ENCODE results near the gene TBKBP1. TPM values are rescaled to one million over a fixed set of nuclear protein-coding genes. Genes with fewer than 3 reads are reported as not detected.

Gene TBKBP1
- polyA plus RNA-seq, 3 donors: 0.22 to 7.7 (median 0.45) TPM

DNA sequence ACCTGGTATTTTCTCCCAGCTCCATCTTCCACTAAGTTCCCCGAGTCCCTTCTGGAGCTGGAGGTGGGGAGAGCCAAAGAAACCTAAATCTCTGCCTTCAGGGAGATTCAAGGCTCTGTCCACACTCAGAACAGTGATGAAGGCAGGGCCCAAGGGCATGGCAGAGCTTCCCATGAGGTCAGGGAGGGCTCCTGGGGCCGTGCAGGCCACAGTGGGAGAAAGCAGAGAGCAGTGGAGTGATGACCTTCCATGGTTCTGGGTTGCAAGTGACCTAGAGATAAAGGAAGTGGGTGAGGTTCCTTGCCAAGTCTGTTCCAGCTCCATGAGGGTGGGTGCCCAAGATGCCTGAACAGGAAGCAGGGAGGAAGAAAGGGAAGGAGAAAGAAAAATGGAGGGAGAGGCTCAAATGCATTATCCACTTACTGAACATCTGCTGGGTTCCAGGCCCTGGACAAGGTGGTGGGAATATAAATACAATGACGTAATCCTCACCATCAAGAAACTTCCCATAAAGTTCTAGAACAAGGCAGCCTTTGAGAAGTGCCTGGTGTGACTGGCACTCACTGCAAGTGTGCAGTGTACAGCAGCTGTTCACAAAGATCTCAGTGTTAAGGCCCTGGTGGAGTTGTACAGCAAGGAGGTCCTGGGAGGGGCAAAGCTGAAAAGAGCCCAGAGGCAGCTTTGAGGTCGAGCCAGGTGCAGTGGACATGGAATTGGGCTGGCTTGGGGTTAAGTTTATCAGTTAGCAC lies 13.3 kb downstream of the TBKBP1 start:
- peaks cover 41 to 52% of the 10 kb centered on the region in 2 donors for H3K4me1 ChIP-seq (ENCODE audit: control insufficient read depth in 1 of 2, insufficient read depth in 2 of 2, low read length in 2 of 2)
- H3K9me3 ChIP-seq (replicated peaks in 1 of 2; ENCODE audit: control insufficient read depth in 1 of 2, insufficient read depth in 1 of 2, low read length in 2 of 2): no peaks in the 10 kb centered on the region
- no peaks in the 10 kb centered on the region for H3K79me2 ChIP-seq (ENCODE audit: insufficient read depth, low read length)
- no peak overlapping the region for H3K9ac ChIP-seq (ENCODE audit: insufficient read depth, low read length, poor library complexity, severe bottlenecking)
- intact Hi-C loops (cut with micrococcal nuclease): no loop called here
- no peak overlapping the region for H3K4me3 ChIP-seq (replicated peaks in 1 of 3; ENCODE audit: low read depth in 2 of 3, low read length in 3 of 3)
- H3K4me1 Mint-ChIP-seq: peaks cover 53% of the 10 kb centered on the region
- H3K27ac Mint-ChIP-seq: peak overlapping the region in 4 of 7 donors; percentile 29 to 81 (median 56)
- H3K27me3 ChIP-seq (ENCODE audit: control insufficient read depth in 2 of 2, insufficient read depth in 2 of 2, low read length in 2 of 2): peaks cover 0 to 15% of the 10 kb centered on the region in 2 donors
- no peak overlapping the region for H3K4me3 Mint-ChIP-seq
- peaks cover 3% of the 10 kb centered on the region for H4K20me1 ChIP-seq (ENCODE audit: insufficient read depth, low read length)
- H3K4me2 ChIP-seq (replicated peaks; ENCODE audit: extremely low read depth, low read length, poor library complexity, severe bottlenecking): no peak overlapping the region
- 20% methylated on average over 1 of the region's 4 CpGs for WGBS (ENCODE audit: insufficient coverage)
- DNase-seq: no peak
- H3K36me3 Mint-ChIP-seq: peaks cover 3 to 7% of the 10 kb centered on the region in 2 donors
- no peaks in the 10 kb centered on the region for H3K36me3 ChIP-seq (replicated peaks in 1 of 2; ENCODE audit: control insufficient read depth in 1 of 2, insufficient read depth in 2 of 2, low read length in 2 of 2)
- H3K9me3 Mint-ChIP-seq: peaks cover 0 to 5% (median 0%) of the 10 kb centered on the region in 7 donors
- no peak overlapping the region for H2AFZ ChIP-seq (ENCODE audit: insufficient read depth, low read depth, low read length, poor library complexity, severe bottlenecking)
- H3K27ac ChIP-seq (ENCODE audit: low read depth in 1 of 2, low read length in 2 of 2): no peak overlapping the region
- TF ChIP-seq, protein P1, sequence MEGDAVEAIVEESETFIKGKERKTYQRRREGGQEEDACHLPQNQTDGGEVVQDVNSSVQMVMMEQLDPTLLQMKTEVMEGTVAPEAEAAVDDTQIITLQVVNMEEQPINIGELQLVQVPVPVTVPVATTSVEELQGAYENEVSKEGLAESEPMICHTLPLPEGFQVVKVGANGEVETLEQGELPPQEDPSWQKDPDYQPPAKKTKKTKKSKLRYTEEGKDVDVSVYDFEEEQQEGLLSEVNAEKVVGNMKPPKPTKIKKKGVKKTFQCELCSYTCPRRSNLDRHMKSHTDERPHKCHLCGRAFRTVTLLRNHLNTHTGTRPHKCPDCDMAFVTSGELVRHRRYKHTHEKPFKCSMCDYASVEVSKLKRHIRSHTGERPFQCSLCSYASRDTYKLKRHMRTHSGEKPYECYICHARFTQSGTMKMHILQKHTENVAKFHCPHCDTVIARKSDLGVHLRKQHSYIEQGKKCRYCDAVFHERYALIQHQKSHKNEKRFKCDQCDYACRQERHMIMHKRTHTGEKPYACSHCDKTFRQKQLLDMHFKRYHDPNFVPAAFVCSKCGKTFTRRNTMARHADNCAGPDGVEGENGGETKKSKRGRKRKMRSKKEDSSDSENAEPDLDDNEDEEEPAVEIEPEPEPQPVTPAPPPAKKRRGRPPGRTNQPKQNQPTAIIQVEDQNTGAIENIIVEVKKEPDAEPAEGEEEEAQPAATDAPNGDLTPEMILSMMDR (IDR thresholded peaks at IDR 0.05): no peak
- H3K27me3 Mint-ChIP-seq (ENCODE audit: low read depth in 3 of 3): peaks cover 13 to 30% (median 18%) of the 10 kb centered on the region in 3 donors

DNA sequence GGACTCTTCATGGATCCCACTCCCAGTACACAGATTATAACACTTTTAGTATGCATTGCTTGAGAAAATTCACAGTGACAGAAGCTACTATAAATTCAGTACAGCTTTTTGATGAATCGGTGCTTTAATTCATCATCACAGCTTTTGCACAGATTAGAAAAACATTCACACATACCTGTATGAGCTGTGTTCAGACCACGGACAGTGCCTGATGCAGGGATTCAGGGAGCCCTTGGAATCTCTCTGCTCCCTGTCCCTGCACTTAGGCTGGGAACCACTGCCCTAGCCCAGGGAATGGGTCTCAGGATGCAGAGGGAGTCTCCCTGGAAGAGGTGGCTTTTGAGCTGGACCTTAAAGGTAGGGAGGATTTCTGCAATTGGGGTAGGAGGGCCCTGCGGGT lies 13.9 kb downstream of the TBKBP1 start:
- Histone ChIP-seq H3K9ac (ENCODE audit: insufficient read depth, low read length, poor library complexity, severe bottlenecking) (no peak overlapping the region), H3K4me2 (replicated peaks; ENCODE audit: extremely low read depth, low read length, poor library complexity, severe bottlenecking) (no peak overlapping the region), H3K27me3 (ENCODE audit: control insufficient read depth in 2 of 2, insufficient read depth in 2 of 2, low read length in 2 of 2) (peaks cover 0 to 15% of the 10 kb centered on the region in 2 donors), H3K4me1 (ENCODE audit: control insufficient read depth in 1 of 2, insufficient read depth in 2 of 2, low read length in 2 of 2) (peaks cover 37 to 54% of the 10 kb centered on the region in 2 donors), H3K36me3 (replicated peaks in 1 of 2; ENCODE audit: control insufficient read depth in 1 of 2, insufficient read depth in 2 of 2, low read length in 2 of 2) (no peaks in the 10 kb centered on the region), H3K4me3 (replicated peaks in 1 of 3; ENCODE audit: low read depth in 2 of 3, low read length in 3 of 3) (no peak overlapping the region), H3K27ac (ENCODE audit: low read depth in 1 of 2, low read length in 2 of 2) (no peak overlapping the region), H3K9me3 (replicated peaks in 1 of 2; ENCODE audit: control insufficient read depth in 1 of 2, insufficient read depth in 1 of 2, low read length in 2 of 2) (no peaks in the 10 kb centered on the region), H4K20me1 (ENCODE audit: insufficient read depth, low read length) (peaks cover 3% of the 10 kb centered on the region), H2AFZ (ENCODE audit: insufficient read depth, low read depth, low read length, poor library complexity, severe bottlenecking) (no peak overlapping the region), H3K79me2 (ENCODE audit: insufficient read depth, low read length) (no peaks in the 10 kb centered on the region)
- 100% methylated on average over 2 of the region's 3 CpGs for WGBS (ENCODE audit: insufficient coverage)
- Mint-ChIP-seq H3K4me1 (peaks cover 53% of the 10 kb centered on the region), H3K27ac (no peak overlapping the region), H3K4me3 (no peak overlapping the region), H3K27me3 (ENCODE audit: low read depth in 3 of 3) (peaks cover 13 to 30% (median 16%) of the 10 kb centered on the region in 3 donors), H3K36me3 (peaks cover 3 to 7% of the 10 kb centered on the region in 2 donors), H3K9me3 (peaks cover 0 to 5% (median 0%) of the 10 kb centered on the region in 7 donors)
- intact Hi-C loops (cut with micrococcal nuclease): no loop called here
- TF ChIP-seq, protein P1 (IDR thresholded peaks at IDR 0.05): no peak
- no peak for DNase-seq
